ENCODE measurements around the gene PDZK1.

GRCh38 chr1:145730900-145731299 lies 23.7 kb upstream of the PDZK1 start:
- no peak for TF ChIP-seq CTCF (IDR thresholded peaks at IDR 0.05; ENCODE audit: low read length)
- TF ChIP-seq EZH2 (IDR thresholded peaks at IDR 0.05; ENCODE audit: borderline replicate concordance, low read length), result no peak

Measured in OCI-LY1 (cell line).